ENCODE results near the gene IGLL5. TPM values are rescaled to one million over a fixed set of nuclear protein-coding genes. Genes with fewer than 3 reads are reported as not detected.

The IGLL5 gene
- total and polyA plus RNA-seq, 8 donors: 0.23 to 10.6 (median 0.49) TPM; not detected in 1

GRCh38 chr22:22858559-22858937, 29.1 kb upstream of the IGLL5 start:
- no peak for ATAC-seq
- intact Hi-C loops (cut with DNase I): no loop called here
- no peaks in the 10 kb centered on the region for H3K4me1 ChIP-seq
- no peaks in the 10 kb centered on the region for H3K36me3 ChIP-seq
- peaks cover 0 to 38% of the 10 kb centered on the region in 2 donors for H3K27me3 ChIP-seq
- no peak for TF ChIP-seq CTCF (IDR thresholded peaks at IDR 0.05)
- H3K9me3 ChIP-seq: no peaks in the 10 kb centered on the region
- no peak for DNase-seq
- no peak overlapping the region for H3K4me3 ChIP-seq
- no peak overlapping the region for H3K27ac ChIP-seq

- no peaks in the 10 kb centered on the region for H3K4me1 ChIP-seq
- no peak overlapping the region for H3K27ac ChIP-seq
- ATAC-seq: no peak
- H3K36me3 ChIP-seq: no peaks in the 10 kb centered on the region
- H3K9me3 ChIP-seq: no peaks in the 10 kb centered on the region
- intact Hi-C loops (cut with DNase I): no loop called here
- TF ChIP-seq CTCF (IDR thresholded peaks at IDR 0.05): no peak
- no peak for DNase-seq
- H3K27me3 ChIP-seq: peaks cover 0 to 11% of the 10 kb centered on the region in 2 donors
- no peak overlapping the region for H3K4me3 ChIP-seq
These were observed 24.6 kb upstream of the IGLL5 start for GRCh38 chr22:22863001-22863400.

- no peak overlapping the region for H3K27ac ChIP-seq
- ATAC-seq: no peak
These were observed 22.1 kb upstream of the IGLL5 start for GRCh38 chr22:22865311-22866072.

DNA sequence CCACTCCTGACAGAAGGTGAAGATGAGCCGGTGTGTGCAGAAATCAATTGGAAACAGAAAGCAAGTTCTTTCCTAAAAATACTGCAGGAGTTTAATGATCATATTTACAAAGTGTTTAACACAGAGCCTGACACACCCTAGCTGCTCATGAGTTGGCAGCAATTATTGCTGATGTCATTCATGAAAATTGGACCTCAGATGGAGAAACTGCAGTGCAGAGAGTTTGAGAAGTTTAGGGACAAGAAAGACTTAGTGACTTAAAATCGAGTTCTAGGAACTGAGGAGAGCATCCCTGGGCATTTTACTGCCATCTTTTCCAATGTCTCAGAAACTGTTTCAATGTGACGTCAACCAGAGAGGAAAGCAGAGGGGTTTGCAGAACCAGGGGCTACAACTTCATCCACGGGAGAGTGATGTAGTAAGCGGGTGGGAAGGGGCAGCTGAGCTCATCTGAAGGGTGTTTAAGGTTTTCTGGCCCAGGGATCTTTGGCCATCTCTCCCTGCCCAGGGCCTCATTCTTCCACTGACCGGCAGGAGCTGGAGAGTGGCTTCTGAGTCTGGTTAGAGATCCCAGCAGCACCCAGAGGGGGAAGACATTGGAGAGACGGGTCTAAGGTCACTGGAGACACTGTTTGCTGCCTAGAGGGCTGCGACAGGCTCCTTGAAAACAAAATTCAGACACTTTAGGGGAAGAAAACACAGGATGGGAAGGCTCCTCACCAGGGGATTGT, 21.1 kb upstream of the IGLL5 start:
- ATAC-seq (no peak), DNase-seq (no peak)
- Histone ChIP-seq H3K27me3 (peaks cover 0 to 5% of the 10 kb centered on the region in 2 donors), H3K27ac (no peak overlapping the region), H3K9me3 (no peaks in the 10 kb centered on the region), H3K4me3 (no peak overlapping the region), H3K36me3 (no peaks in the 10 kb centered on the region), H3K4me1 (no peaks in the 10 kb centered on the region)
- intact Hi-C loops (cut with DNase I): no loop called here
- no peak for TF ChIP-seq CTCF (IDR thresholded peaks at IDR 0.05)

More at GRCh38 chr22:22865311-22866072, 22.1 kb upstream of the IGLL5 start:
- H3K4me3 ChIP-seq: no peak overlapping the region
- H3K36me3 ChIP-seq: no peaks in the 10 kb centered on the region
- intact Hi-C loops (cut with DNase I): no loop called here
- peaks cover 0 to 4% of the 10 kb centered on the region in 2 donors for H3K27me3 ChIP-seq
- no peak for TF ChIP-seq CTCF (IDR thresholded peaks at IDR 0.05)
- H3K9me3 ChIP-seq: no peaks in the 10 kb centered on the region
- DNase-seq: peak in 2 of 4 donors; percentile 34 to 41
- H3K4me1 ChIP-seq: no peaks in the 10 kb centered on the region

DNA sequence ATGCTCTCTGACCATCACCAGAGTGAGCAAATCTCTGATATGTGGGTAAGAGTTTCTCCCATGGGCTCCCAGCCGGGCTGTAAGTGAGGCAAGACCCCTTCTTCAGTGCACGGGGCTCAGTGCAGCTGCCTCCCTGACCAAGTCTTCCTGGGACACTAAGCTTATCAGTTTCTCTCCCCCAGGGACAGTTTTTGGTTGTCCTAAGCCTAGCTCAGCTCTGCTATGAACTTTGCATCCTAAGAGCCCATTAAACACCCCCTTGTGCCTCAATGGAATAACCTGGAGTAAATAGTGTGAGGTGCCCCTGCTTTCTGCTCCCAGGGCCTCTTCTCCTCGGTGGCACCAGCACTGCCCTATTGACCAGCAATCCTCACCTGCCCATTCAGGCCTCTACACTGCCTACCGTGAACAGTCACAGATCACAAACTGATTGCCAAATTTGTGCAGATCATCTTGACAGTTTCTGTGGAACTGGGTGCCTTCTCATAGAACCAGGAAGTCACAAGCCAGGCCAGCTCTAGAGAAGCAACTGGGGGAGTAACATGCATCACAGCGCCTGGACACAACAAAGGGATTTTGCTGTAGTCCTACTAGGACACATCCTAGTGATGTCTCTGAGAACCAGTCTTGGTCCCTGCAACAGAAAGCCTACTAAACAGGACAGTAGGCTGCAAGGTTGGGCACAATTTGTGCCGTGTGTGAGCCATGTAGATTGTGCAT, 19.5 kb upstream of the IGLL5 start:
- Histone ChIP-seq H3K4me3 (no peak overlapping the region), H3K27me3 (peaks cover 0 to 11% of the 10 kb centered on the region in 2 donors), H3K36me3 (no peaks in the 10 kb centered on the region), H3K4me1 (no peaks in the 10 kb centered on the region), H3K9me3 (no peaks in the 10 kb centered on the region), H3K27ac (no peak overlapping the region)
- intact Hi-C loops (cut with DNase I): no loop called here
- ATAC-seq: no peak
- TF ChIP-seq CTCF (IDR thresholded peaks at IDR 0.05): no peak
- DNase-seq: no peak

Measured in left lung (tissue), 10 donors.